NT2/D1 (cell line): Measurements from ENCODE around the gene ACOT2.
"Not testable (repeated sequence)": the region's sequence is repeated elsewhere in the genome, so short reads cannot be mapped to it uniquely, and the experiment has no call there.

Experiments
- SUZ12 ChIP-seq: IDR thresholded peaks from 2 replicates; pipeline ENCODE4 v1.6.1; 2011; ENCODE audit not compliant: insufficient read length, insufficient read depth; ENCODE audit errors: extremely low read depth
- ZNF274 ChIP-seq: IDR thresholded peaks from 2 replicates; pipeline ENCODE4 v1.6.1; 2011; ENCODE audit warnings: mild to moderate bottlenecking, low read depth, low read length

GRCh38 chr14:73549889-73550524, 19.0 kb upstream of the ACOT2 start:
- TF ChIP-seq SUZ12, ZNF274: not testable (repeated sequence)
